Memory B cell (primary cell): ENCODE data around the gene PMPCA.

Source experiments
- ATAC-seq: fragments of 150-1000 bp; cut with Tn5 transposase; 2 replicates; pipeline ENCODE4 v1.10.0; 2021; ENCODE audit warnings: low read depth, mild to moderate bottlenecking, moderate library complexity
- DNase-seq, 2 donors: peaks; one replicate each; pipeline ENCODE4 v3.0.0; 2022; ENCODE audit warnings: low spot score in 2 of 2
- H3K27ac Mint-ChIP-seq: one replicate; pipeline ENCODE4 v1.8.0; 2022; ENCODE audit warnings: mild to moderate bottlenecking, moderate library complexity, mixed read lengths
- H3K27me3 Mint-ChIP-seq: one replicate; pipeline ENCODE4 v1.8.0; 2022; ENCODE audit warnings: mixed read lengths
- H3K36me3 Mint-ChIP-seq: one replicate; pipeline ENCODE4 v1.8.0; 2022; ENCODE audit warnings: mild to moderate bottlenecking, mixed read lengths
- H3K4me1 Mint-ChIP-seq: one replicate; pipeline ENCODE4 v1.8.0; 2022; ENCODE audit warnings: mixed read lengths
- H3K4me3 Mint-ChIP-seq: one replicate; pipeline ENCODE4 v1.8.0; 2022; ENCODE audit warnings: mild to moderate bottlenecking, moderate library complexity, mixed read lengths
- H3K9me3 Mint-ChIP-seq: one replicate; pipeline ENCODE4 v1.8.0; 2022; ENCODE audit warnings: mixed read lengths

PMPCA gene

DNA sequence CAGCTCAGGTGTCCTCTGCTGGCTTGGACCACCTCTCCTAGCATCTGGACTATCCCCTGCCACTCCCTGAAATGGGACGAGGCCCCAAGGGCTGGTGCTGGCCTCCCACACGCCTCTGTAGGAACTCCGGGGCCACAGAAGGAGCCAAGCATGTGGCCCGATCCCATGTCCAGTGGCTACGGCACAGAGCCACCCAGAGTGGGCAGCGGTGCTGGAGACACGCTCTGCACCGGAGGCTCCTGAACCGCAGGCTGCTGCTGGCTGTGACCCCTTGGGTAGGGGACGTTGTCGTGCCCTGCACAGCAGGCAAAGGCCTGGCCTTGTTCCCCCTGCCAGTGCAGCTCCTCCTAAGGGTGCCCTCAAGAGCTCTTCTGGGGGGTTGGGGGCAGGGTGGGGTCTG lies 30.6 kb upstream of the PMPCA start:
- no peak for DNase-seq
- H3K4me1 Mint-ChIP-seq, result no peaks in the 10 kb centered on the region
- no peak overlapping the region for H3K27ac Mint-ChIP-seq
- H3K36me3 Mint-ChIP-seq, result peaks cover 4% of the 10 kb centered on the region
- no peaks in the 10 kb centered on the region for H3K9me3 Mint-ChIP-seq
- no peaks in the 10 kb centered on the region for H3K27me3 Mint-ChIP-seq
- ATAC-seq, result no peak
- H3K4me3 Mint-ChIP-seq, result no peak overlapping the region

GRCh38 chr9:136380381-136380780 lies 30.1 kb upstream of the PMPCA start:
- no peaks in the 10 kb centered on the region for H3K4me1 Mint-ChIP-seq
- no peaks in the 10 kb centered on the region for H3K9me3 Mint-ChIP-seq
- H3K27ac Mint-ChIP-seq, result no peak overlapping the region
- no peak for DNase-seq
- no peaks in the 10 kb centered on the region for H3K27me3 Mint-ChIP-seq
- peaks cover 6% of the 10 kb centered on the region for H3K36me3 Mint-ChIP-seq
- ATAC-seq, result no peak
- H3K4me3 Mint-ChIP-seq, result no peak overlapping the region

DNA sequence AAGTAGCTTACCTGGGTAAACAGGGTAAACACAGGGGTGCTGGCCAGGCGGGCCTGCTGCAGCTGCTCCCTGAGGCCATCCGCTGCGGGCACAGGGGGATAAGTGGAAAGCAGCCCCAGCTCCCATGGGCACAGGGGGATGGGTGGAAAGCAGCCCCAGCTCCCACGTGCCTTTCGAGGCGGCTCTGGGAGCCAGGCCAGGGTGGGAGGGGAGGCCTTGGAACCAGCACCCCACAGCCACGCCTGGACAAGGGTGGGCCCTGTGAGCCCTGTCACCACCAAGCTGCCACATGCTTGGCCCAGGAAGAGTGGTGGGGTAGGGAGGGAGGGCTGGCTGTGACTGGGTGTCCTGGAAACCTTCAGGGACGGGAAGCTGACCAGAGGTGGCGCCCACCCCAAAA lies 29.1 kb upstream of the PMPCA start:
- ATAC-seq, result no peak
- Mint-ChIP-seq H3K36me3 (peaks cover 8% of the 10 kb centered on the region), H3K27me3 (no peaks in the 10 kb centered on the region), H3K4me3 (no peak overlapping the region), H3K4me1 (no peaks in the 10 kb centered on the region), H3K9me3 (no peaks in the 10 kb centered on the region), H3K27ac (no peak overlapping the region)
- DNase-seq, result no peak

DNA sequence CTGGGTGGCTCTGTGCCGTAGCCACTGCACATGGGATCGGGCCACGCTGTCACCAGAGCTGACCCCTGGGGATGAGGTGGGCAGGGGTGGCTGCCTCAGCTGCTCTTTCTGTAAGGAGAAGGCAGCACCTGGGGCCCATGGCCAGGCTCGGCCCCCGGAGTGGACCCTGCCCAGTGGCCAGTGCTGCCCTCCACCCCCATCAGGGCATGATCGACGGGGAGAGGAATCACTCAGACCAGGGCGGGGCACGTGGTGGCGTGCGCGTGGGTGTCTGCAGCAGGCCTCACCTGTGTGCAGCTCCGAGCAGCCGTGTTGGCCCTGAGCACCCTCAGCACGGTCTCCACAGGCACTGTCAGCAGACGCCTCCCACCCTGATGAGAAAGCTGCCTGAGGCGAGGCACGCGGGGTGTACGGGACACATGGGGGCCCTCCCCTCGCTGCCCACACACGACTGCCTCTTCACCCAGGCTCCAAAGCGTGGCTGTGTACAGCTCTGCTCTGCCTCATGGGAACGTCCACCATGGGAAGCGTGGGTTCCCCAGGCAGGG lies 28.4 kb upstream of the PMPCA start:
- H3K27ac Mint-ChIP-seq, result no peak overlapping the region
- H3K4me3 Mint-ChIP-seq, result no peak overlapping the region
- peaks cover 8% of the 10 kb centered on the region for H3K36me3 Mint-ChIP-seq

GRCh38 chr9:136383436-136383835 lies 27.0 kb upstream of the PMPCA start:
- Mint-ChIP-seq H3K36me3 (peaks cover 14% of the 10 kb centered on the region), H3K4me3 (no peak overlapping the region), H3K4me1 (no peaks in the 10 kb centered on the region), H3K27me3 (no peaks in the 10 kb centered on the region), H3K9me3 (no peaks in the 10 kb centered on the region), H3K27ac (no peak overlapping the region)
- DNase-seq, result no peak
- no peak for ATAC-seq

More for the DNA sequence above, 28.4 kb upstream of the PMPCA start:
- DNase-seq (no peak), ATAC-seq (no peak)
- H3K9me3 Mint-ChIP-seq, result no peaks in the 10 kb centered on the region
- no peaks in the 10 kb centered on the region for H3K27me3 Mint-ChIP-seq
- H3K4me1 Mint-ChIP-seq, result no peaks in the 10 kb centered on the region

DNA sequence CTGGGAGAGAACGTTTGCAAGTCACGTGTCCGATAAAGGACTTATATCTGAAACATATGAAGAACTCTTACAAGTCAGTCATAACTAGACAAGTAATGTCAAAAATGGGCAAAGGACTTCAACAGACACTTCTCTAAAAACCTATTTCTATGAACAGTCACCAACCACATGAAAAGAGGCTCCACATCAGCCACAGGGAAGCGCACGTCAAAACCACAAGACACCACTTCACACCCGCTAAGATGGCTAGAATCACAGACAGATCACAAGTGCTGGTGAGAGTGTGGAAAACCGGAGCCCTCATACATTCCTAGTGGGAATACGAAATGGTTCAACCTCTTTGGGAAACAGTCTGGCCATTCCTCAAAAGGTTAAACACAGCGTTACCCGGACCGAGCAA lies 25.4 kb upstream of the PMPCA start:
- H3K4me3 Mint-ChIP-seq, result no peak overlapping the region
- H3K27ac Mint-ChIP-seq, result no peak overlapping the region
- H3K4me1 Mint-ChIP-seq, result no peaks in the 10 kb centered on the region
- H3K9me3 Mint-ChIP-seq, result no peaks in the 10 kb centered on the region
- DNase-seq, result no peak
- no peaks in the 10 kb centered on the region for H3K27me3 Mint-ChIP-seq
- ATAC-seq, result no peak
- peaks cover 15% of the 10 kb centered on the region for H3K36me3 Mint-ChIP-seq

GRCh38 chr9:136386018-136386417 lies 24.4 kb upstream of the PMPCA start:
- no peak overlapping the region for H3K27ac Mint-ChIP-seq
- no peaks in the 10 kb centered on the region for H3K27me3 Mint-ChIP-seq
- no peaks in the 10 kb centered on the region for H3K4me1 Mint-ChIP-seq
- ATAC-seq, result no peak
- no peak for DNase-seq
- H3K4me3 Mint-ChIP-seq, result no peak overlapping the region
- no peaks in the 10 kb centered on the region for H3K9me3 Mint-ChIP-seq
- H3K36me3 Mint-ChIP-seq, result peaks cover 17% of the 10 kb centered on the region

DNA sequence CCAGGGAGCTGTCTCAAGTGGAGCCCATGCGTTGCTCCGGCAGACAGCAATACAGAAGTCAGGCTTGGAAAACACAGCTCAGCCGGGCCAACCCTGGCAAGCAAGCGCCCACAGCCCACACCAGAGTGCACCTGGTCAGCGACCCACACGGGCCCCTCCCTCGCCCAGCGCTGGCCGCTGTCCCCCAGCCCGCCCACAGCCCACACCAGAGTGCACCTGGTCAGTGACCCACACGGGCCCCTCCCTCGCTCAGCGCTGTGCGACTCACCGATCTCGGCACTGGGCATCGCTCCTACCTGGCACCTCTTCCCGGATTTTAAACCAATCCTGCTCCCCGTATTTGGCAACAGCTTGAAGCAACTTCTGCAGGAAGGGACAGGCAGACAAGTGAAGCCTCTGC lies 23.2 kb upstream of the PMPCA start:
- no peak for ATAC-seq

GRCh38 chr9:136389396-136389795 lies 21.1 kb upstream of the PMPCA start:
- Mint-ChIP-seq H3K4me1 (no peaks in the 10 kb centered on the region), H3K27me3 (no peaks in the 10 kb centered on the region), H3K9me3 (no peaks in the 10 kb centered on the region), H3K27ac (no peak overlapping the region), H3K4me3 (no peak overlapping the region), H3K36me3 (peaks cover 23% of the 10 kb centered on the region)
- DNase-seq, result no peak
- ATAC-seq, result no peak

More for the DNA sequence above, 23.2 kb upstream of the PMPCA start:
- no peak for DNase-seq
- no peaks in the 10 kb centered on the region for H3K9me3 Mint-ChIP-seq
- no peaks in the 10 kb centered on the region for H3K4me1 Mint-ChIP-seq
- peaks cover 24% of the 10 kb centered on the region for H3K36me3 Mint-ChIP-seq
- no peak overlapping the region for H3K27ac Mint-ChIP-seq
- H3K27me3 Mint-ChIP-seq, result no peaks in the 10 kb centered on the region
- no peak overlapping the region for H3K4me3 Mint-ChIP-seq

- H3K4me3 Mint-ChIP-seq, result no peak overlapping the region
- no peak overlapping the region for H3K27ac Mint-ChIP-seq
- ATAC-seq, result no peak
- peaks cover 17% of the 10 kb centered on the region for H3K36me3 Mint-ChIP-seq
- no peaks in the 10 kb centered on the region for H3K9me3 Mint-ChIP-seq
- no peaks in the 10 kb centered on the region for H3K27me3 Mint-ChIP-seq
- H3K4me1 Mint-ChIP-seq, result no peaks in the 10 kb centered on the region
- DNase-seq, result no peak
Measured at GRCh38 chr9:136391737-136392537, 18.5 kb upstream of the PMPCA start.

DNA sequence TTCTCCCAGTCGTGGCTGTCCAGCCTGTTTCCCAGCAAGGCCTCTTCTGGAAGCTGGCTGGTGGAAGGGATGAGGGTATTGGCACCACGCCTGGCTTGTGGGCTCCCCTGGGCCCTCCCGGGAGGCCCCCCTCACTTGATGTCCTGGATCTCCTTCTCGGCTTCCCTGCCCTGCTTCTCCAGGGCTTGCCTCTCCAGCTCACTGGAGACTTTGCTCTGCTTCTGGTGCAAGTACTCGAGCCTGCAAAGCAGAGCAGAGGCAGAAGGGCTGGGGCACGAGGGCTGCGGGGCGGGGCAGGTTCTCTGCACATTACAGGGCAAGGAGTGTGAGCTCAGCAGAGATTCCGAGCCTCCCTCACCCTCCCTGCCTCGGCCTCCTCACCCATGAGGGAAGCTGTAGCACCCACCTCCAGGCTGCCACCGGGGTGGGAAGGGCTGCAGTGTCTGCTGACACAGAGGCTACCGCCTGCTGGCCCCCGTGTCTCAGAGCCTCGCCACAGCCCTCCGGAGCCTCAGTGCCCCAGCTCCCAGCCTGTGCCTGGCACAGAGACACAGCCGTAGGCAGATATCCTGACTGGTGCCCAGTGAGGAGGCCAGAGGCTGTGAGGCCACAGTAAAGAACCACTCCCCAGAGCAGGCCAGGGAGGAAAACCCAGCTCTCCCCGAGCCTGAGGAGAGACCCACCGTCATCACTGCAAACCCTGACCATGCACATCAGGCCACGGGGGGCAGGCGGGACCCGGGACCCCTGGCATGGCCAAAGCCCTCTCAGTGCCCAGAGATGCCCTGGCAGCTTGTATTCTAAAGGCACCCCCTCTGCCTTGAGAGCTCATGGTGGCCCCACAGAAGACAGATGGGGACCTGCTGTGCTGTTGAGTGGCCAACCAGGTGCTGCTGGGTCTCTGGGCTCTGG lies 17.7 kb upstream of the PMPCA start:
- H3K4me1 Mint-ChIP-seq, result no peaks in the 10 kb centered on the region
- no peak overlapping the region for H3K27ac Mint-ChIP-seq
- H3K36me3 Mint-ChIP-seq, result peaks cover 15% of the 10 kb centered on the region
- ATAC-seq (no peak), DNase-seq (no peak)
- no peak overlapping the region for H3K4me3 Mint-ChIP-seq
- no peaks in the 10 kb centered on the region for H3K27me3 Mint-ChIP-seq
- no peaks in the 10 kb centered on the region for H3K9me3 Mint-ChIP-seq

DNA sequence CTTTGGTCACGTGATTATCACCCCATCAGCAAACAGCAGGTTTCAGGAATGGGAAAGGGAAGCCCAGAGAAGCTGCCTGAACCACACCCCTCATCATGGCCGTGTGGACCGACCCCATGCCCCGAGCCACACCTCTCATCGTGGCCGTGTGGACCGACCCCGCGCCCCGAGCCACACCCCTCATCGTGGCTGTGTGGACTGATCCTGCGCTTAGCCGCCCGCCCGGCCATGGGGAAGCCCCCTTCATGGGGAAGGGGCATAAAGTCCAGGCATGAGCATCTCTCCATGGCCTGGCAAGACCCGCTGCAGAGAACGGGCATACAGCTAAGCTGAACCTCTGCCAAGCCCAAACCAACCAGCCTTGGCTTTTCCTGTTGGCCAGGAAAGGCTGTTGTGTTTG lies 16.9 kb upstream of the PMPCA start:
- no peak for ATAC-seq
- no peak overlapping the region for H3K4me3 Mint-ChIP-seq
- H3K27me3 Mint-ChIP-seq, result no peaks in the 10 kb centered on the region
- H3K9me3 Mint-ChIP-seq, result no peaks in the 10 kb centered on the region
- H3K4me1 Mint-ChIP-seq, result no peaks in the 10 kb centered on the region
- no peak for DNase-seq
- no peak overlapping the region for H3K27ac Mint-ChIP-seq
- peaks cover 15% of the 10 kb centered on the region for H3K36me3 Mint-ChIP-seq

- DNase-seq, result no peak
- ATAC-seq, result no peak
- Mint-ChIP-seq H3K27me3 (no peaks in the 10 kb centered on the region), H3K27ac (no peak overlapping the region), H3K4me3 (no peak overlapping the region), H3K36me3 (peaks cover 15% of the 10 kb centered on the region), H3K4me1 (peaks cover 9% of the 10 kb centered on the region), H3K9me3 (no peaks in the 10 kb centered on the region)
Measured at GRCh38 chr9:136394312-136395019, 16.0 kb upstream of the PMPCA start.

- Mint-ChIP-seq H3K27me3 (no peaks in the 10 kb centered on the region), H3K36me3 (peaks cover 12% of the 10 kb centered on the region), H3K4me1 (peaks cover 9% of the 10 kb centered on the region), H3K9me3 (no peaks in the 10 kb centered on the region), H3K4me3 (no peak overlapping the region), H3K27ac (no peak overlapping the region)
- no peak for ATAC-seq
- DNase-seq, result no peak
Measured at GRCh38 chr9:136395020-136395340, 15.5 kb upstream of the PMPCA start.
